NCI-H524 (cell line): ENCODE results near the gene TBX4.
A peak's percentile ranks its signal among the peaks of the same experiment; 100 is the strongest.

Source experiments
- DNase-seq, 2 experiments: peaks; one replicate each; lab custom pipeline; 2025; lab: John Stamatoyannopoulos, UW

The TBX4 gene

DNA sequence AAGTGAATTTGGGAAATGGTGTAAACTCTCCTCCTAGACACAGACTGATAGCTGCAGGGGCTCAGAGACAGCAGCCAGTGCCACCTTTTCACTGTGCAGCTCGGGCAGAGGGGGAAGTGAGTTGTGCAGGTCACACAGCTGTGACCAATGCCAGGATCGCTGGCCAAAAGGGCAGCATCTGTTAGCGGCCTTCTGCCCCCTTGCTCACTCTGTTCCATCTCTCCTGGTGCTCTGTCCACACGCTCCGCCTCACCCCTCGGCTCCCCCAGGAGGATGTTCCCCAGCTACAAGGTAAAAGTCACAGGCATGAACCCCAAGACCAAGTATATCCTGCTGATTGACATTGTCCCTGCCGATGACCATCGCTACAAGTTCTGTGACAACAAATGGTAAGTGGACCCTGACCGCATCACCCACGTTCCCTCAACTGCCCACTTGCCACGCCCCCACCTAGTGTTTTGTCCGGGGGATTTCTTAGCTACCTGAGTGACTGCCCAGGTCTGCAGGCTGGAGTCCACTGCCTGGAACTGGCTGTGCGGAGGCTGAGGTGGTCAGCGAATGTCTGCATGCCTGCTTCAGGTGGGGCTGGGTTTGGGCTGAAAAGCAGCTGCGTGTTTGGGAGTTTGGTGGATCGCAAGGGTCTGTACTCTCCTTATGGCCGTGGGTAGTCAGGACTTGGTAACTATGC is 13.5 kb downstream of the TBX4 start:
- DNase-seq: no peak

DNA sequence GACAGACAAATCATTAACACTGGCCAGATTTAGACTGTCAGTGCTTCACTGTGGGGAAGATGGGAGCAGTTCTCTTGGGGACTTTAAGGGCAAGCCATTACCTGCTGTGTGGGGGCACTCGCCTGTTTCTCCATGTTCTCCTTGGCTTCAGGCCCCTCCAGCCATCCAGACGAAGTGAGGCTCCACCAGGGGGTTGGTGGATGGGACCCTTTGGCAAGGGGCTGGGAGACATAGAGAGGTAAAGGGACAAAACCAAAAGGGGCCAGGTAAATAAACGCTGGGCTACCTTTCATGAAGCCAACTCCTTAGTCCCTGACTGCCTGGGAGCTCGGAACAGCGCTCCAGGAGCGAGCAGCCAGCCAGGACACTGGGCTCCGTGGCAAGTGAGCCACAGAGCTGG is 14.0 kb downstream of the TBX4 start:
- DNase-seq: no peak

DNA sequence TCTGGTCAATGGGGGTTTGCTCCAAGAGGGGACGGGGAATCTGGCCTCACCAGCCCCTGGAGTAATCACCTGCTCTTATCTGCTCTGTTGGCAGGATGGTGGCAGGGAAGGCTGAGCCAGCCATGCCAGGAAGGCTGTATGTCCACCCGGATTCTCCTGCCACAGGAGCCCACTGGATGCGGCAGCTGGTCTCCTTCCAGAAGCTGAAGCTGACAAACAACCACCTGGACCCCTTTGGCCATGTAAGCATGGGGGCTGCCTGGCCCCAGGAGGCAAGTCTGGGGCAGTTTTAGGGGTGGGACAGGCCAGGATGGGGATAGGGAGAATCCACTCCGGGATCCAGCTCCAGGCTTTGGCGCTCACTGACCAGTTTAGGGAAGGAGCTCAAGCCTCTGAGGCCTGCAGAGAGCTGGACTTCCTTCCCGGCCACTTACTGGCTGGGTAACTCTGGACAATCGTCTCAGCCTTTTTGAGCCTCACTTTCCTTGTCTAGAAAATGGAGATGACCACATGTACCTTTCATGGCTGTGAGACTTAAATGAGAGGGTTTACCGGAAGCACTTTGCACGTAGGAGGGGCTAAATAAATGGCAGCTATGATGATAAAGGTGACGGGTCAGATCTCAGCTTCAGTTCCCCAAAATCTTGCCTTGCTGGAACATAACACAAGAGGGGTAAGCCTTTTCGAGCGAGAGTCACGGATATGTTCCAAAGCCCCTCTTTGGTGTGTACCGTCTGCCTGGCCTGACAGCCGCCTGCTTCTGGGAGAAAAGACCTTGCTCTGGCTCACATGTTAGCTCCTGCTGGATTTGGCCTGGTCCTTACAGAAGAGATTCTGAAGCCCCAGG is 15.4 kb downstream of the TBX4 start:
- DNase-seq: no peak

DNA sequence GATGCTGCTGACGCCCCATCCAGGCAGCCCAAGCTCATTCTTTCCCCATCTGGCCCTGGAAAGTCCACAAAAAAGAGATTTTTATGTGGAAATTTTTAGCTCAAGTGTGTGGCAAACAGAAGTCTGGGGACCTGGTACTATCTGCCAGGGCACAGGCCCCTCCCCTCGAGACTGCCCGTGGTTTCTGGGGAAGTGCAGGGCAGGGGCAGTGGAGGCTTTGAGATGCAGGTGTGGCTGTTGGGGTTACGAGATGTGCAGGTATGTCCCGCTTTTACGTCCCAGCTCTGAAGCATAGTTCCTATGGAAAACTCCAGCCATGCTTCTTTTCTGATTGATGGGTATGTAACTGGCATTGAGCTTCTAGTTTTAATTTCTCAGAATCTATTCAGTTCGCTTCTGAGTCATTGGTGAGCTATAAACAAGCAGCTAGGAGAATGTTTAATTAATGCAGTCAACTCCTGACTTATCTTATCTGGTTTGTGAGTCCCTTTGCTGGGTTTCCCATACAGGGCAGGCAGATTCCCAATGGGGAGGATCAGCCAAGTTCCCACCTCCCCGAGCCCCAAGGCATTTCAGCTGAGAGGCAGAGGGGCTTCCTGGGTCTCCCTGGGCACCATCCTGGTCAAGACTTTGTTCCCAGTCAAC is 16.2 kb downstream of the TBX4 start:
- no peak for DNase-seq

DNA sequence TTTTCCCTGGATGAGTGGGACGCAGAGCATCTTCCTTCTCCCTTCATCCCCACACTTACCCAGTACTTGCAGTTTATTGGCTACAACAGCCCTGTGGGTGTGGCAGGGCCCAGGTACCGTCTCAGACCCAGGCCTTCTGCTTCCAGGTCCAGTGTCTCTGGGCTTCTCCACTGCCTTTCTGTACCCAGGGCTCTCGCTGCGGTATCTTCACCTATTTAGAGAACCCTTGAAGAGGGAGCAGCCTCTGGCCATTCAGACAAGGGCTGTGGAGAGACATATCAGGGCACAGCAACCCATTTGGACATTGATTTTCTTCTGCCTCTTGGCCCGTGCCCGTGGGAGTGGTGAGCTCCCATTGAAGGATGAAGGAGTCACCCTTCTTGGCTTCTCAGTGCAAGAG is 17.3 kb downstream of the TBX4 start:
- DNase-seq: no peak

DNA sequence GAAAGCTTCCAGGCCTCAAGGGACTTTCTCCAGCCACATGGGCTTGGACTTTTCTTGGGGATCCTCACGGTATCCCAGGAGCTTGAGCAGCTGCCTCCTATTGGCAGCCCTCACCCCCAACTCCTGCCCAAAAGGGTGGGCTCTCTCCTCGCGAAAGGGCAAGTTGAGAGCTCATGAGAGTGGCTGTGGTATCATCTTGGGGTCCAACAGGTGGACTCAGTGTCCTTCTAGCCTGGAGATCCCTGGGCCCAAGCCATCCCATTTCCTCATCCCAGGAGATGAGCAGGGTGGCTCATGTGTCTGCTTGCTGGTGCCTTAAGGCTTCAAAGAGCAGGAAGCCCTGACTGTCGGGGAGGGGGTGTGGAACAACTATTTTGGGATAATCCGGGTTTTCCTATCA is 17.7 kb downstream of the TBX4 start:
- DNase-seq: no peak

DNA sequence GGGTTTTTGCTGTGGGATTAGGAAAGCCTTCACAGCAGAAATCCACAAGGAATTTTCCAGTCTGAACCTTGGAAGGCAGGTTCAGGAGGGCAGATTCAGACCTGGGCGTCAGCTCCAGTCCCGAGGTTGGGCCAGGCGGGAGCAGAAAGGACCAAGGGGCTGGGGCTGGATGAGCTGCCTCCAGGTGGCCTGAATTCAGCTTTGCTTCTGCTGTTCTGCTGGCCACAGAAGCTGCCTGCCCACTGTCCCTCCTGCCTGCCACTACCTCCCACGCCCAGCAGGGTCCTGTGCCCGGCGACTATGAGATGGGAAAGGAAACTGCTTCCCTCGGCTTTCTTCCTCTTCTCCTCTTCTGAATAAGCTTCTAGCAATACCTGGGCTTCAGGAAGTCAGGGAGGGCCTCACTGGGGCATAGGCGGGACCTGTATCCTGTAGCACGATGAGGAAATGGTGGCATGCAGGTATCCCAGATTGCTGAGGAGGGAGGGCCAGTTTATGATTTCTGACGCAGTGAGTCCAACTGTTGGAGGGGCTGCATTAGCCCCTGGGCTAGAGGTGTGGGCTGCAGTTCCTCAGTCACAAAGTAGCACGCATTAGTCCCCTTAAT is 18.4 kb downstream of the TBX4 start:
- DNase-seq: no peak

DNA sequence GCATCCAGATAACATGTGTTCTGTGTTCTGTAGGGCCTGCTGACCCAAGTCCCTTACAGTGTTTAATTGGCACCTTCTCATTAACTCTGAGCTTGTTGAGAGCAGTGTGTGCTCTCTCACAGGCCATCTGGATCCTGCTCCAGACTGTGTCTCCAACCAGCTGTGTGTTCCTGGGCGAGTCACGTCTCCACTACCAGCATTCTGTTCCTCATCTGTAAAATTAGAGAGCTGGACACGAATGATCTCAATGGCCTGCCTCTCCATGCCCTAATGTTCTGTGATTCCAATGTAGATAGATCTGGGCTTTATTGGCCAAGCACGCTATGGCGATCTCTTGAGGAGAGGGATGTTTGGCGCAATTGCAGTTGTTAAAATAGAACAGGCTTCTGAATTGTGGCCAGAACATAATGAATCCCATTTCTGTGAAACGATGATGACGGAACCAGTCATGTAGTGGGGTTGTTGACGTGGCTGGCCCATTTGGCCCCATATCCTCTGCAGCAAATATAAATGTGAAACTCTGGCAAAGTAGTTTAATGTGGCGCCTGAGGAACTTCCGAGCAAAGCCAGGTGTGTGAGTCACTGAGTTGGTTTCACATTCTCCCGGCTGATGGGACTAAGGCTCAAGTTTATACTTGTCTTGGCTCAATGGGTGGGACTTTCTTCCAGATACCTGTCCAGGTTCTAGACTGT is 22.2 kb downstream of the TBX4 start:
- DNase-seq: peak; percentile 23 to 69

DNA sequence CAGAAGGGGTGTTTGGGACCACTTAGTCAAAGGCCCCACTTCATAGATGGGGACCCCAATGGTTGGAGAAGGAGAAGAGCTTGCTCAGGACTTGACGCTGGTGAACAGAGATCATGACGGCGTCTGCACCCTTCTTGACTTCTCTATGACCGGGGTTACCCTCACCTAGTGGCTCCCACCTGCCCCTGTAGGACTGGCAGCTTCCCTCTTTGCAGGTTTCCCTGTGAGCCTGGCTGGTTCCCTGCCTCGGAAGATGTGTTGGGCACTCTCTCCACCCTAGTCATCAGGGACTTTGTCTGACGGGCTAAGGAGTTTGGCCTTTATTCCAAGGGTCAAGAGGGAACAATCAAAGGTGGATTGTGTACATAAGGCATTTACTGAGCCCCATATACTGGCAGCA is 22.7 kb downstream of the TBX4 start:
- DNase-seq: no peak

DNA sequence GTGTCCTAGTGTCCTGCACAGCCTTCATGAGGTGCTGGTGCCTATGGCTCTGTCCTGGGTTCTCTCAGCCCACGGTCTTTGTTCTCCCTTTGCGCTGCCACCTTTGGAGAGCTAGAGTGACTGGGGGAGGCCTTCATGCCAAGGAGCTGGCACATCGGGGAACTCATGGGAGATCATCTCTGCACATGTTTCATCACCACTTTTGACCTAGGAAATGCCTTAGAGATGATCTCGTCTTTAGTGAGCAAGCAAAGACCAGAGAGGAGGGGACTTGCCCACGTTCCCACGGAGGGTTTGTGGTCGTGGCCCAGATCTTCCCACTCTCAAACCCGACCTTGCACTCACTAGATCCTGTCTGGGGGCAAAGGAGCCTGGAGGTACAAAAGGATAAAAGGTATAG is 23.5 kb downstream of the TBX4 start:
- DNase-seq: no peak

DNA sequence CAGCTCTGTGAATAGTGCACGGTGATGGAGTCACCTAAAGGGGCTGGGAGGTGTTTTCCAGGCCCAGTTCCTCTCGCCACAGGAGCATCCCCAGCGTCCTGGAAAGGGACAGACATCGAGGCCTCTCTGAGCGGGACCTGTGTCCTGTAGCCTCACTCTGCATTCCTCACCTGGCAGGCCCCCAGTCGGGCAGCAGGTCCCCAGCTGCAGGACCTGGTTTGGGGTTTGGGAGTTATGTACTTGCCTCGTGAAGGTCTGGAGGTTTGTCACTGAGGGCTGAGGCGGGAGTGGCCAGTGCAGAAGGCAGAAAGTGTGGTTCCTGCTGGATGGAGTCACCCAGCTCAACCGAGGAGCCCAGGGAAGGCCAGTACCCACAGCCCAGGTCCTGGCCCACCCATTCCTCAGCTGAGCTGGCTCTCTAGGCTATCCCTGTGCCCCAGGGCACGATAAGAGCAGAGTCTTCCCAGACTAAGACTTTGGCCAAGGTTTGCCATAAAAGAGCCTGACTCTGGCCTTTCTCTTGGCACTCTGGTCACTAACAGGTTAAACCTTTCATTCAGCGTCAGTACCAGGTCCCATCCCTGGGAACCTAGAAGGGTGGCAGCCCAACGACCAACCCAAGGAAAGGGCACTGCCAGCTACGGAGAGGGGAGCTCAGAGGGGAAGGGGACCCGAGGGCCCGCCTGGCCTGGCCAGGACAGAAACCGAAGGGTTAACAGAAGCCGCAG is 24.4 kb downstream of the TBX4 start:
- no peak for DNase-seq

DNA sequence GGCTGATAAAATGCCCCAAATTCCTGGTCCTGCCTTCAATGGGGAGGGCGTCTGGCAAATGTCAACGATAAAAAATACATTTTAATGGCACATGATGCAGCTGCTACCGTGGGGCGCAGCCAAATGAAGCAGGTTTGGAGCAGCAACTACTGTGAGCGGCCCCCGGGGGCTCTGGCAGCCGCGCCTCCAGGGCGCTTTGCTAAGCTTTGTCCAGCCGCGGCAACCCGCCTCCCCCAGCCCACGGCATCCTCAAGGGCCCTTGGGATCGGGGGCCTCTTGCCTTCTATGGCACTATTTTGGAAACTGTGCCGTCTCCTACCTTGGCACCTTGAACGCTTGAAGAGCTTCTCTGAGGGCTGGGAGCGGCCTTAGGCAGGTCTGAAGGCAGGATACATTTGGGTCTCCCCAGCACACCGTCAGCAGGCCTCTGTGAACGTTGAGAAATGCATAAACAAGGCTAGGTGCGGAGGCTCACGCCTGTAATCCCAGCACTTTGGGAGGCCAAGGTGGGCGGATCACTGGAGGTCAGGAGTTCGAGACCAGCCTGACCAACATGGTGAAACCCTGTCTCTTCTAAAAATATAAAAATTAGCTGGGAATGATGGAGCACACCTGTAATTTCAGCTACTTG is 25.1 kb downstream of the TBX4 start:
- no peak for DNase-seq

DNA sequence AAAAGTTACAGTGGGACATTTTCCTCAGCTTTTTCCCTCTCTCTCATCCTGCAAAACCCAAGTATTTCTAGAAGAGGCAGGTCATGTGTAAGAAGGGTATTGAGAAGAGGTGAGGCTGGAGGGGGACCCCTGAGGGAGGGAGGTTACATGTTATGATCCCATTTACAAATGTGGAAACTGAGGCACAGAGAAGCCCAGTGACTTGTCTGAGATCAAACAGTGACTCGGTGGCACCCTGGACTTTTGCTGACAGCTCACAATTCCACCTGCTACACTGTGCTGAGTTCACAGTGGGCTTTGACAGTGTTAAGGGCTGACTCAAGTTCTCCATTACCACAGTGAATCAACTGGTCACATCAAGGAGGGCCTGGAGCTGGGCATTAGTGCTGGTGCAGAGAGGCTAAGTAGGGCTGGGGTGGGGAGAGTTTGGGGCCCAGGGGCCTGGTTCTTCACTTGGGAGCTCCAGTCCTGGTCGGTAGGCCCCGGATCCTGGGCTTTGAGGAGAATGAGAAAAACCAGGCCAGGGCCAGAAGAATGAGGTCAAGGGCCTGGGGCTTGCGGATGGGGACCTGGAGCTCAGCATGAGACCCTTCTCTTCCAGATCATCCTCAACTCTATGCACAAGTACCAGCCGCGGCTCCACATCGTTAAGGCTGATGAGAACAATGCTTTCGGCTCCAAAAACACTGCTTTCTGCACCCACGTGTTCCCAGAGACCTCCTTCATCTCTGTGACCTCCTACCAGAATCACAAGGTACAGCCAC is 26.0 kb downstream of the TBX4 start:
- DNase-seq: no peak

DNA sequence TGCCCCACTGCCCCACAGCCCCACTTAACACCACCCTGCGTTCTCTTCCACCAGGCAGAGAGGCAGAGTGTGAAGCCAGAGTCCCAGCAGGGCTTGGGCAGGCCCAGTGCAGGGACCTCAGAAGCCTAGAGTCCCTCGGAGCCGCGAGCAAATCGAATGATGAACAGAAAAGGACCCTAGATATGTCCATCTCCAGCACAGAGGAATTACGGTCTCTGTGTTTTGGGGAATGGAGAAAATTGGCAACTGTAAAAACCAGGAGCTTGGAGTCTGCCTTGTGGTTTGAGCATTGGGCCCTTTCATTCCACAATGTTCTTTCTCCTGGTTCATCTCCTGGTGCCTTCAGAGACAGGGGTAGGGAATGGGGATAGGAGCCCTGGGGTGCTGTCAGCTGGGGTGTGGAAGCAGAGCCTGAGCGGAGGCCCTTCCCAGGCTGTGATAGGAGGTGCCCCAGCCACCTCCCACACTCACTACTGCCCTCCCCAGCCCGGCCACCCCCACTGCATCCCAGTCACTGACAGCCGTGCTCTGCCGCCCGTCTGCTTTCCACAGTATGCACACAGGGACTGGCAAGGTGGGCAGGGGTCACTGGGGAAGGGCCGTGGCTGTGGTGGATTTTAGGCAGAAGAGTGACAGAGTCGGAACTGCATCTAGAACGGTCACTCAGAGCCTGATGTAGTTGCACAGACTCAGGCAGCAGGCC is 26.7 kb downstream of the TBX4 start:
- DNase-seq: no peak

DNA sequence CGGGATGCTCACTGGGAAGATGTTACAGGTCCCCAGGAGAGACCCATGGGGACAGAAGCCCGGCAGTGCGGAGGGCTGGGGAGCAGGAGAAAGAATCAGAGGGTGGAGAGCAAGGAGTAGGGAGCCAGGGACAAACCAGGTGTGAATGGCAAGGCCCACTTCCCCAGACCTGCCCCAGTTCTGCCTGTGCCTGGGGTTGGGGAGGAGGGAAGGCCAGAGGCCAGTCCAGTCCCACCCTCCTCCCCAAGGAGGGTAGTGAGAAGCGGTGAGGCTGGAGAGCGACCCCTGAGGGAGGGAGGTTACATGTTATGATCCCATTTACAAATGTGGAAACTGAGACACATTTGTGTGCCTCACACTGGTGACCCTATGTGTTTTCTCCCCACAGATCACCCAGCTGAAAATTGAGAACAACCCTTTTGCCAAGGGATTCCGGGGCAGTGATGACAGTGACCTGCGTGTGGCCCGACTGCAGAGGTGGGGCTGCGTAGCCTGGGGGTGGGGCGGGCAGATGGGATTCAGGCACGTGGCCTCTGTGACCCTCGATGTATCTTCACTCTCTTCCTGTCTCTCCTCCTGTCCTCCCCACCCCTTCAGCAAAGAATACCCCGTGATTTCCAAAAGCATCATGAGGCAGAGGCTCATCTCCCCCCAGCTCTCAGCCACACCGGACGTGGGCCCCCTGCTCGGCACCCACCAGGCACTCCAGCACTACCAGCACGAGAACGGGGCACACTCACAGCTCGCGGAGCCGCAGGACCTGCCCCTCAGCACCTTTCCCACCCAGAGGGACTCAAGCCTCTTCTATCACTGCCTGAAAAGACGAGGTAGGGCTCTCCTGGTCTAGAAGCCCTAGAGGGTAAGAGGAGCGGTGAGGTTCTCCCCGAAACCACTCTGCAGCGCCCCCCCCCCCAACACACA is 27.5 kb downstream of the TBX4 start:
- DNase-seq: no peak

DNA sequence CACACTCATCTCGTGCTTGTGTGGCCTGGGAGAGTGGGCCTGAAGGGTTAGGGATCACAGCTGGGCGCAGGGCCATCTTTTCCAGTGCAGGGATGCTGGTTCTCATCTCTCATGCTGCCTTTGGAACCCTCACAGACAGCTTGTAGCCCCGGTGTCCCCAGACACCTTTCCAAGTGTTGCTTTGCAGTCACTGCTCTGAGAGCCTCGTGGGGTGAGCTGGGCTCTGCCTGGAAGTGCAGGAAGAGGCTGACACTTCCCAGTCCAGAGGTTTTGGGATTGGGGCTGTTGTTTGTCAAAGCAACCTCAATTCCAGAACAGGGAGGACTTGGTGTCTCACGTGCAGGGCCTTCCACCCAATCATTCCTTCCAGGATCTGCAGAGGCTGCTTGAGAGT is 28.2 kb downstream of the TBX4 start:
- DNase-seq: no peak

DNA sequence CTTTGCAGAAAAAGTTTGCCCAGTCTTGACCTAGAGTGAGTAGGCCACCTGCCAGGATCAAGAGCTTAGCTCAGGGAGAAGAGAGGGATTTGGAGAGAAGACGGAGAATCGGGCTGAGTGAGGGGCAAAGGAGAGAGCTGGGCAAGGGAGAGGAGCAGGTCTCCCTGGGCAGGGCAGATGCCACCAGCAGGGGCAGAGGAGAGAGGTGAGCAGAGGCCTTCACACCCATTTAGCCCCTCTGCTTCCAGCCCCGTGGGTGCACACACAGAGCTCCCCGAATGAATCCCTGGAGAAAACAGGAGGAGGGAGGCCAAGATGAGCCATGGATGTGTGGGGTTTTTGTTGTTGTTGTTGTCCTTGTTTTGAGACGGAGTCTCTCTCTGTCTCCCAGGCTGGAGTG is 29.2 kb downstream of the TBX4 start:
- DNase-seq: no peak

DNA sequence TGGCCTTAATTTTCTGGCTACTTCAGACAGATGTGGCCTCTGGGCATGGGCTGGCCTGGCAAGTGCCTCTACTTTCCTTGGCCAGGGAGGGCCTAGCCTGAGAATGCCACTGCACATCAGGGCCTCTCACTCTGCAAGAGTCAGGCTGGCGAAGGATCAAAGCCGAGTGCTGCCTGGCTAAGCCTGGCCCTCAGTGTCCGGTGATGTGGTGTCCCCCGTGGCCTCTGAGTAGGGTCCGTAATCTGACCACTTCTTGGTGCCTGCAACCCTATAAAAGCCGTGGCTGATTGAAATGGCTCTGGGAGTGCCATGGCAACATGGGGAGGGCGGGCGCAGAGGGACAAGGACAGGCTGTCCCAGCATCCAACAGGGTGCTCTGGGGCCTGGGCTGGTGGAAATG is 30.2 kb downstream of the TBX4 start:
- no peak for DNase-seq

DNA sequence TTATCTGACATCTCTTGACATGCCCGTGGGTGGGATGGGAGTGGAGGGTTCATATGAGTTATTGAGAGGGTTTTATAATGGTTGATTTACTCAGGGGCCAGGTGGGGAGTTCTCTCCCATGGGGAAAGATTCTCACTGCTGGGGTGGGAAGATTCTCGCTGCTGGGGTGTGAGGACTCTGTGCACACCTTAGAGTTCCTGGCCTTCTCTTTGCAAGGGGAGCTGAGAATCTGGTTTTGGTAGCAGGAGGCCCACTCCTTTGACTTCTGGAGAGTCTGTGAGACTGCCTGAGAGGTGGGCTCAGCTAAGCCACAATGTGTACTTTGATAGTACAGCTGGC is 31.5 kb downstream of the TBX4 start:
- DNase-seq: no peak
